HG03103 (cell line): ENCODE data around the gene ZNF326.

Experiments used
- ATAC-seq: cut with Tn5 transposase; IDR thresholded peaks from one replicate; pipeline ENCODE4 v1.9.1; 2021; ENCODE audit warnings: low read depth; ENCODE audit not compliant: unreplicated experiment

ZNF326 gene

GRCh38 chr1:90067194-90067931, 72.5 kb downstream of the ZNF326 start:
- ATAC-seq: no peak

- no peak for ATAC-seq
These were observed 73.8 kb downstream of the ZNF326 start for GRCh38 chr1:90068611-90069280.

GRCh38 chr1:90074137-90074536, 79.2 kb downstream of the ZNF326 start:
- ATAC-seq: peak; percentile 85

GRCh38 chr1:90074566-90074965, 79.7 kb downstream of the ZNF326 start:
- ATAC-seq: no peak

- no peak for ATAC-seq
These were observed 80.1 kb downstream of the ZNF326 start for GRCh38 chr1:90074970-90075391.

GRCh38 chr1:90083995-90084394, 89.1 kb downstream of the ZNF326 start:
- no peak for ATAC-seq
